ENCODE data around the gene PIM3. TPM values are rescaled to one million over a fixed set of nuclear protein-coding genes. Genes with fewer than 3 reads are reported as not detected.

Gene PIM3
- 19.8 TPM for polyA plus RNA-seq (2013, experiment 1 of 4)
- polyA plus RNA-seq (2013, experiment 2 of 4): 18.0 TPM
- 16.6 TPM for polyA plus RNA-seq (2013, experiment 3 of 4)
- 17.8 TPM for polyA plus RNA-seq (2013, experiment 4 of 4)

- peaks cover 7% of the 10 kb centered on the region for H3K4me1 ChIP-seq (ENCODE audit: control insufficient read depth, insufficient read depth, low read length)
Measured at GRCh38 chr22:49960159-49961004, at the start of gene PIM3. TSS of gene PIM3 (plus strand) at chr22:49960772. CDS start at chr22:49960948, 176 bp downstream.

GRCh38 chr22:49911881-49912625, 48.5 kb upstream of the PIM3 start:
- Histone ChIP-seq H3K9me3 (ENCODE audit: control insufficient read depth, low read length) (no peaks in the 10 kb centered on the region), H3K27me3 (ENCODE audit: control insufficient read depth, insufficient read depth, low read length, poor library complexity, severe bottlenecking) (no peaks in the 10 kb centered on the region), H3K27ac (ENCODE audit: insufficient read depth, low read depth, low read length, poor library complexity, severe bottlenecking) (no peak overlapping the region), H3K4me3 (ENCODE audit: insufficient read depth, low read depth, low read length) (no peak overlapping the region), H3K4me1 (ENCODE audit: control insufficient read depth, insufficient read depth, low read length) (no peaks in the 10 kb centered on the region), H3K36me3 (ENCODE audit: control insufficient read depth, insufficient read depth, low read length) (peaks cover 5% of the 10 kb centered on the region)
- WGBS, 2 experiments: 94 to 95% methylated on average over 30 of the region's 30 CpGs

More at GRCh38 chr22:49960159-49961004, at the start of gene PIM3:
- H3K36me3 ChIP-seq (ENCODE audit: control insufficient read depth, insufficient read depth, low read length): peaks cover 16% of the 10 kb centered on the region
- peak within 1 kb of the TSS; percentile 81 for H3K27ac ChIP-seq (ENCODE audit: insufficient read depth, low read depth, low read length, poor library complexity, severe bottlenecking)
- 0 to 1% methylated on average over 137 of the region's 137 CpGs for WGBS, 2 experiments
- peaks cover 9% of the 10 kb centered on the region for H3K27me3 ChIP-seq (ENCODE audit: control insufficient read depth, insufficient read depth, low read length, poor library complexity, severe bottlenecking)
- no peaks in the 10 kb centered on the region for H3K9me3 ChIP-seq (ENCODE audit: control insufficient read depth, low read length)
- peak within 1 kb of the TSS; percentile 78 for H3K4me3 ChIP-seq (ENCODE audit: insufficient read depth, low read depth, low read length)

GRCh38 chr22:49913026-49913425, 47.5 kb upstream of the PIM3 start:
- 89 to 91% methylated on average over 14 of the region's 14 CpGs for WGBS, 2 experiments
- Histone ChIP-seq H3K27ac (ENCODE audit: insufficient read depth, low read depth, low read length, poor library complexity, severe bottlenecking) (no peak overlapping the region), H3K27me3 (ENCODE audit: control insufficient read depth, insufficient read depth, low read length, poor library complexity, severe bottlenecking) (no peaks in the 10 kb centered on the region), H3K4me3 (ENCODE audit: insufficient read depth, low read depth, low read length) (no peak overlapping the region), H3K36me3 (ENCODE audit: control insufficient read depth, insufficient read depth, low read length) (peaks cover 5% of the 10 kb centered on the region), H3K9me3 (ENCODE audit: control insufficient read depth, low read length) (no peaks in the 10 kb centered on the region), H3K4me1 (ENCODE audit: control insufficient read depth, insufficient read depth, low read length) (no peaks in the 10 kb centered on the region)

DNA sequence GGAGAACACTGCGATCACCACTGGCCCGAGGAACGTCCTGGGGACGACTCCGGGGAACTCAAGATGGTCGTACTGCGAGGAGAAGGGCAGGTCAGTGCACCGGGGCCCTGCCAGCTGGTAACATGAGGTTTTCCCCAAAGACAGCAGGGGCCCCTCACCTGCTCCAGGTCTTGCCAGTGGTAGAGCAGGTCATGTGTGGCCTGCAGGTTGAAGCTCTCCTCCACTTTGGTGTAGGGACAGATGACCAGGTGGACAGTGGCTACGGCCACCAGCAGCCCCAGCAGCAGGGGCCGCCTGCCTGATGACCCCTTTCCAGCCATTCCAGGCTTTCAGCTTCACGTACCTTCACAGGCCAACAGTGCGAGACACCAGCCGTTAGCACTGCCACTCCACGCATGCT, 47.1 kb upstream of the PIM3 start:
- H3K36me3 ChIP-seq (ENCODE audit: control insufficient read depth, insufficient read depth, low read length): peaks cover 5% of the 10 kb centered on the region
- no peak overlapping the region for H3K27ac ChIP-seq (ENCODE audit: insufficient read depth, low read depth, low read length, poor library complexity, severe bottlenecking)
- H3K4me3 ChIP-seq (ENCODE audit: insufficient read depth, low read depth, low read length): no peak overlapping the region
- 94 to 96% methylated on average over 14 of the region's 14 CpGs for WGBS, 2 experiments
- no peaks in the 10 kb centered on the region for H3K4me1 ChIP-seq (ENCODE audit: control insufficient read depth, insufficient read depth, low read length)
- no peaks in the 10 kb centered on the region for H3K9me3 ChIP-seq (ENCODE audit: control insufficient read depth, low read length)
- H3K27me3 ChIP-seq (ENCODE audit: control insufficient read depth, insufficient read depth, low read length, poor library complexity, severe bottlenecking): no peaks in the 10 kb centered on the region

DNA sequence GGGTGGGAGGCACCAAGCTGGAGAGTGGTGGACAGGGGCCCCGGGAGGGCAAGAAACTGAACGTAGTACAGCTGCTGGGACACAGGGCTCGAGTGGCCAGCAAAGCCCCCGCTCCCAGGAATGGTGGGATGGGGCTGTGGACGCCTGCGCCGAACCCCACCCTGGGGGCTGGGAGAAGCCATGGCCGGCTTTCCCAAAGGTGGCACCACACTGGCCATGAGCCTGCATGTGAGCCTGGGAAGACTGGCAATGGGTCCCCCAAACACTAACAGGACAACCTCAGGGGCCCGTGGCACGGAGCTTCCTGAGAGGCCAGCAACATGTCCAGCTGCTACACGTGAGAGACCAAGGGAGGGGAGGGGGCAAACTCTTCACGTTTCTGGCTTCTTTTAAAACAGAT, 46.3 kb upstream of the PIM3 start:
- no peak overlapping the region for H3K4me3 ChIP-seq (ENCODE audit: insufficient read depth, low read depth, low read length)
- H3K9me3 ChIP-seq (ENCODE audit: control insufficient read depth, low read length): no peaks in the 10 kb centered on the region
- peaks cover 1% of the 10 kb centered on the region for H3K4me1 ChIP-seq (ENCODE audit: control insufficient read depth, insufficient read depth, low read length)
- H3K27me3 ChIP-seq (ENCODE audit: control insufficient read depth, insufficient read depth, low read length, poor library complexity, severe bottlenecking): no peaks in the 10 kb centered on the region
- H3K27ac ChIP-seq (ENCODE audit: insufficient read depth, low read depth, low read length, poor library complexity, severe bottlenecking): no peak overlapping the region
- H3K36me3 ChIP-seq (ENCODE audit: control insufficient read depth, insufficient read depth, low read length): peaks cover 5% of the 10 kb centered on the region
- 89 to 90% methylated on average over 12 of the region's 12 CpGs for WGBS, 2 experiments

- 79 to 81% methylated on average over 12 of the region's 12 CpGs for WGBS, 2 experiments
- H3K27me3 ChIP-seq (ENCODE audit: control insufficient read depth, insufficient read depth, low read length, poor library complexity, severe bottlenecking): no peaks in the 10 kb centered on the region
- peaks cover 4% of the 10 kb centered on the region for H3K4me1 ChIP-seq (ENCODE audit: control insufficient read depth, insufficient read depth, low read length)
- H3K4me3 ChIP-seq (ENCODE audit: insufficient read depth, low read depth, low read length): no peak overlapping the region
- H3K9me3 ChIP-seq (ENCODE audit: control insufficient read depth, low read length): no peaks in the 10 kb centered on the region
- H3K36me3 ChIP-seq (ENCODE audit: control insufficient read depth, insufficient read depth, low read length): peaks cover 5% of the 10 kb centered on the region
- no peak overlapping the region for H3K27ac ChIP-seq (ENCODE audit: insufficient read depth, low read depth, low read length, poor library complexity, severe bottlenecking)
Measured at GRCh38 chr22:49915610-49916009, 45.0 kb upstream of the PIM3 start.

DNA sequence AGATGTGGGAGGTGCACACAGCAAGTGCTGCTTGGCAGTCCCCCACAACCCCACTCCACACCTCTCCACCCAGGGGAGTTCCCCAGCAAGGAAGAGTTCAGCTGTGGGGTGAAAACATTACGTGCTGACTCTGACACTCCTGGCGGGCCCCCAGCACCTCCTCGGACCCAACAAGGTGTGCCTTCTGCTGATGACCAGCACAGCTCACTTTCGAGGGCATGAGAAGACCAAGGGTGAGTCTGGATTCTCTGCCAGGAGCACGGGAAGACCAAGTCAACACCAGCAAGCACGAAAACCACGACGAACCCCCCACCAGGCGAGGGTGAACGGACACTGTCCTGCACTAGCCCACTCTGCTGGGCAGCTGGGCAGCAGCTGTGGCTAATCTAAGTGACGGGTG, 43.7 kb upstream of the PIM3 start:
- WGBS, 2 experiments: 92 to 95% methylated on average over 11 of the region's 11 CpGs
- Histone ChIP-seq H3K36me3 (ENCODE audit: control insufficient read depth, insufficient read depth, low read length) (peaks cover 5% of the 10 kb centered on the region), H3K9me3 (ENCODE audit: control insufficient read depth, low read length) (no peaks in the 10 kb centered on the region), H3K4me1 (ENCODE audit: control insufficient read depth, insufficient read depth, low read length) (peaks cover 4% of the 10 kb centered on the region), H3K27me3 (ENCODE audit: control insufficient read depth, insufficient read depth, low read length, poor library complexity, severe bottlenecking) (no peaks in the 10 kb centered on the region), H3K27ac (ENCODE audit: insufficient read depth, low read depth, low read length, poor library complexity, severe bottlenecking) (no peak overlapping the region), H3K4me3 (ENCODE audit: insufficient read depth, low read depth, low read length) (no peak overlapping the region)

- Histone ChIP-seq H3K4me3 (ENCODE audit: insufficient read depth, low read depth, low read length) (peak within 1 kb of the TSS; percentile 78), H3K27me3 (ENCODE audit: control insufficient read depth, insufficient read depth, low read length, poor library complexity, severe bottlenecking) (no peaks in the 10 kb centered on the region), H3K36me3 (ENCODE audit: control insufficient read depth, insufficient read depth, low read length) (no peaks in the 10 kb centered on the region), H3K9me3 (ENCODE audit: control insufficient read depth, low read length) (no peaks in the 10 kb centered on the region), H3K27ac (ENCODE audit: insufficient read depth, low read depth, low read length, poor library complexity, severe bottlenecking) (peak within 1 kb of the TSS; percentile 91), H3K4me1 (ENCODE audit: control insufficient read depth, insufficient read depth, low read length) (peaks cover 4% of the 10 kb centered on the region)
- 1% methylated on average over 103 of the region's 103 CpGs for WGBS, 2 experiments
Measured at GRCh38 chr22:49917974-49918910, 42.3 kb upstream of the PIM3 start, which contains the start of the genes ALG12 and CRELD2. TSS of gene ALG12 (minus strand) at chr22:49918438. CDS start at chr22:49913765, 4,673 bp downstream. TSS of gene CRELD2 (plus strand) at chr22:49918634. CDS start at chr22:49918770, 136 bp downstream.

Data from ectodermal cell (in vitro differentiated cells).